ENCODE measurements around the gene DTX4.

DTX4 gene

DNA sequence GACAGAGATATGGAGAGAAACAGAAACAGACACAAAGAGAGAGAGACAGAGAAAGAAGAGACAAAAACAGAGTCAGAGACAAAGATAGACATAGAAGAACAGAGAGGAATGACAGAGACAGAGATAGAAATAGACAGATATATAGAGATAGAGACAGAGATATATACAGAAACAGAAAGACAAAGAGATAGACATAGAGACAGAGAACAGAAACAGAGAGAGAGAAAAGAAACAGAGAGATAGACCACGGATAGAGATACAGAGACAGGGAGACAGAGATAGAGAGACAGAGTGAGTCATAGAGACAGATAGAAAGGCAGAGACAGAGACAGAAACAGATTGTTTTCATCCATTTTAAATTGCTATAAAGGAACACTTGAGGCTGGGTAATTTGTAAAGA is 53.1 kb downstream of the DTX4 start:
- no peak for DNase-seq (ENCODE audit: low read depth)
- TF ChIP-seq, protein P1, sequence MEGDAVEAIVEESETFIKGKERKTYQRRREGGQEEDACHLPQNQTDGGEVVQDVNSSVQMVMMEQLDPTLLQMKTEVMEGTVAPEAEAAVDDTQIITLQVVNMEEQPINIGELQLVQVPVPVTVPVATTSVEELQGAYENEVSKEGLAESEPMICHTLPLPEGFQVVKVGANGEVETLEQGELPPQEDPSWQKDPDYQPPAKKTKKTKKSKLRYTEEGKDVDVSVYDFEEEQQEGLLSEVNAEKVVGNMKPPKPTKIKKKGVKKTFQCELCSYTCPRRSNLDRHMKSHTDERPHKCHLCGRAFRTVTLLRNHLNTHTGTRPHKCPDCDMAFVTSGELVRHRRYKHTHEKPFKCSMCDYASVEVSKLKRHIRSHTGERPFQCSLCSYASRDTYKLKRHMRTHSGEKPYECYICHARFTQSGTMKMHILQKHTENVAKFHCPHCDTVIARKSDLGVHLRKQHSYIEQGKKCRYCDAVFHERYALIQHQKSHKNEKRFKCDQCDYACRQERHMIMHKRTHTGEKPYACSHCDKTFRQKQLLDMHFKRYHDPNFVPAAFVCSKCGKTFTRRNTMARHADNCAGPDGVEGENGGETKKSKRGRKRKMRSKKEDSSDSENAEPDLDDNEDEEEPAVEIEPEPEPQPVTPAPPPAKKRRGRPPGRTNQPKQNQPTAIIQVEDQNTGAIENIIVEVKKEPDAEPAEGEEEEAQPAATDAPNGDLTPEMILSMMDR (conservative IDR thresholded peaks at IDR 0.05; ENCODE audit: low read length): no peak
- no peak overlapping the region for H3K4me3 ChIP-seq (ENCODE audit: low read length)

DNA sequence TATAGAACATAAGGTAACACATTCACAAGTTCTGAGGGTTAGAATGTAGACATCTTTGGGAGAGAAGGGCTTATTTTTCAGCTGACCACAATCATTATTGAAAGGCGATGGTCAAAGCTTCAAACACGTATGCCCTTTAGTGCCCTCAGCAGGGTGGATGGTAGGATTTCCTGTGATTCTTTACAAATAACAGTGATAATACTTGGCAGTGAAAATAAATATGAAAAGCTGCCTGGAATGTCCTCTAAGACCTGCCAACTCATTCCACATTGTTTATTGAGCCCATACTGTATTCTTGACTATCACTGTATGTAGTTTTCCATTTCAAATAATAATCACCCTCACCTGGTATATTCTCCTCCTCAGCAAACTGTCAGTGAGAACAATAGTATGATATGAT is 54.5 kb downstream of the DTX4 start:
- TF ChIP-seq, protein P1 (conservative IDR thresholded peaks at IDR 0.05; ENCODE audit: low read length): no peak
- no peak overlapping the region for H3K4me3 ChIP-seq (ENCODE audit: low read length)
- no peak for DNase-seq (ENCODE audit: low read depth)

DNA sequence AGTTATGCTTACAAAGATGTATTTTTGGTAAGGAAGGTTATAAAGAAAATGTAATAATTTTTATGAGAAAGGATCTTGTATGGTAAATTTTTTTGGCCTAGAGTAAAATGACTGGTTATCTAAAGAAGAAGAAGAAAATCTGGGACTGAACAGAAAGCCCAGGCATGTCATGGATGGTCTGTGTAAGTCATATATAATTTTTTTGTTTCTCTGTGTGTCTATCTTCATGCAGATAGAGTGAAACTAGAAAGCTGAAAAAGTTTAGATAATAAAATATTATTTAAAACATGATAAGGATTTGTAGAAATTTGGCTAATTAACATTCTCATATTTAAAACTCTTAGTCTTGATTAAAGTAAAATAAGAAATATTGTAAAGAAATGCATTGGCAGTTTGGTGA is 68.4 kb downstream of the DTX4 start:
- TF ChIP-seq, protein P1 (conservative IDR thresholded peaks at IDR 0.05; ENCODE audit: low read length): no peak
- no peak overlapping the region for H3K4me3 ChIP-seq (ENCODE audit: low read length)
- DNase-seq (ENCODE audit: low read depth): no peak

DNA sequence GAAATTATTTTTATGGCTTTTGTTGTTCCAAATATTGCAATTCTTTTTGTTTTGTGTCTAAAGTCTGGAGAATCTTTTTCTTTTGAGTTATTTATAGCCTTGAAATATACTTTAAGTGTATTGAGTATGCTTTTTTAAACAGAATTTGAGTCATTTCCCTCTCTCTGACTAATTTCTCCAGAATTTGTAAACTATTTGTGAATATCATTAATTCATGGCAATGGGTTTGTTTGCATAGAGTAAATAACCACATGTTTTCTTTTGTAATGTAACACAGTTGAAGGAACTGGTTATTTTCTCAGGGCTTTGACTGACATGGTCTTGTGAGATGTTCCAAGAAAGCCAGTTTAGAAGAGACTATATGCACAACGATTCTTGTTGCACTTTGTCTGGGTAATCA is 71.7 kb downstream of the DTX4 start:
- TF ChIP-seq, protein P1 (conservative IDR thresholded peaks at IDR 0.05; ENCODE audit: low read length): no peak
- H3K4me3 ChIP-seq (ENCODE audit: low read length): no peak overlapping the region
- no peak for DNase-seq (ENCODE audit: low read depth)

DNA sequence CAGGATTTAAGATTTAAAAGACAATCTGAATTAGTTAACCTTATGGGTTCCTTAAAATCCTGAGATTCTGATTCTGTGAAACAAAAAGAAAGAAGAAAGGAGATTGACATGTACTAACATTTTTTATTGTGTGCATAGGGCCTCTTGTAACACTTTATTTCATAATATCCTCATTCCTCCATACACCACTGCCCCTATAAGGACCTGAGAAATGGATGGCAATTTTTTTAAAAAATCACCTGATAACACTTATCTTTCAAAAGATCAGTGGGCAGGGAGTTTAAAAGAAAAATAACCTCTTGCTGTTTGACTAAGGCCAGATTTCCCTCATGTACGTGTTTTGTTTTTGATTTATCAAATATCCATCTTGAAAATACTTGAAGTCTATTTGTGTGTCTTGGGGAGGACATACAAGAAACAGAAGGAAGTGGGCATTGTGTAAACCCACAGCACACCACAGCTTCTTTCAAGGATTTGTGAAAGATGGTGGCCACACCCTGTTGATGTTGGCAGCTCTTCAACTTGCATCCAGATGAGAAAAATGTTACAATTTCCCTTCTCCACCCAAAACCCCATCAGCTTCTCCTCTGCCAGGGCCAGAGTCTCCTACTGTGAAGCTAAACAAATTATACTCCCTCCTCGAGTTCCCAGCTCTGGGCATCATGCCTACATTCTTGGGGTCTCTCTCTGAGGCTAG is 75.7 kb downstream of the DTX4 start:
- DNase-seq (ENCODE audit: low read depth): peak; percentile 43
- H3K4me3 ChIP-seq (ENCODE audit: low read length): no peak overlapping the region

DNA sequence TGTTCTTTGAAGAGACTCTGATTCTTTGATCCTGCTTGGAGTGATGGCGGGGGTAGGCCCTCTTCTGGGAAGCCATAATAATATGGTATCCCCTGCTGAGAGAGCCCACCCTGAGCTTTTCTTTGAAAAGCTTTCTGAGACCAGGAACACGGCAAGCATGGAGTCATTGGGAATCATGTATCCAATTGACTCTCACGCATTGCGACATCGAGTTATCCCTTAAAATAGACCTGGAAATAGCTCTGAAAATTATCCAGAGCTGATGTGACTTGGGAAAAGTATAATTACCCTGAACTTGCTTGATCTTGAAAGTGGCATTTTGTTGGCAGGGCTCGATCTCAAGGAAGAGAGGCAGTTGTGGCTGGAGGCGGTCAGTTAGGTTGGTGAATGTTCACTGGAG is 77.6 kb downstream of the DTX4 start:
- H3K4me3 ChIP-seq (ENCODE audit: low read length): no peak overlapping the region
- TF ChIP-seq, protein P1 (conservative IDR thresholded peaks at IDR 0.05; ENCODE audit: low read length): no peak
- DNase-seq (ENCODE audit: low read depth): no peak

More for the DNA sequence above, 75.7 kb downstream of the DTX4 start:
- TF ChIP-seq, protein P1 (conservative IDR thresholded peaks at IDR 0.05; ENCODE audit: low read length): no peak

DNA sequence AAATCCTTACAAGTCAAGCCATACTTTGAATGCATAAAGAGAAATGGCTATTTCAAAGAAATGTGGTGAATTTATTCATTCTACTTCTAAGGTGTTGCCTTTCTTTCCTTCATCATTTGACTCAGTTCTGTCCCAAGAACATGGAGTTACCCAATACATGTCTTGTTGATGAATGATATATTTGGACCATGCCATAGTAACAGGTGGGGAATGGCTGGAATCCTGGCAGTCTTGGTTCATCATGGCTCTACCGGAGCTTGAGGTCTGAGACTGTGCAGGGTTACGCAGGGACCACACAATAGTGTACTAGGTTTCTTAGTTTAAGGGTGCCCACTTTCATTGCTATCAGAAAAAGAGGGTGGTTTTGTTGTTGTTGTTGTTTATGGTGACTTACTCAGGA is 81.1 kb downstream of the DTX4 start:
- no peak for DNase-seq (ENCODE audit: low read depth)
- TF ChIP-seq, protein P1 (conservative IDR thresholded peaks at IDR 0.05; ENCODE audit: low read length): no peak

More for the DNA sequence above, 81.1 kb downstream of the DTX4 start:
- no peak overlapping the region for H3K4me3 ChIP-seq (ENCODE audit: low read length)

Measured in AG10803 (cell line).